K562 (cell line): ENCODE measurements around the gene WIPF1. TPM values are rescaled to one million over a fixed set of nuclear protein-coding genes. Genes with fewer than 3 reads are reported as not detected.

ENCODE experiments used
- ATAC-seq: fragments of 200-7000 bp; cut with Tn5 transposase; 3 replicates; pipeline ENCODE4 v1.9.1; 2020; ENCODE audit warnings: moderate library complexity
- BruUV-seq: library from RNA; stranded (reverse); fragments of 400-500 nt; replicated peaks from 2 replicates; lab custom pipeline; 2021; lab: Mats Ljungman, UMichigan
- CTCF ChIA-PET: fragments of 300-600 bp; formaldehyde crosslinking; extraction: SDS; loops from one replicate; lab custom pipeline; 2021; ENCODE audit warnings: low intra/inter-chr PET ratio; lab: Yijun Ruan, JAX
- POLR2A ChIA-PET: fragments of 300-600, 350-650 bp; sonication (Branson Sonifier 250); formaldehyde crosslinking; extraction: SDS; loops from one replicate; lab custom pipeline; 2021; ENCODE audit warnings: antibody characterized with exemption, inconsistent platforms; lab: Yijun Ruan, JAX
- DNase-seq, 4 experiments: peaks; one replicate each; pipeline versions ENCODE4 v3.0.0 to v3.0.0-alpha.2; 2011 to 2018; ENCODE audit warnings: low spot score in 3 of 4, mixed read lengths in 3 of 4; ENCODE audit errors: extremely low read depth in 1 of 4
- FAIRE-seq: peaks from 2 replicates; lab custom pipeline; 2011; peaks lifted over from hg19 to GRCh38; lab: Jason Lieb, UNC
- H2AFZ ChIP-seq: 2 replicates; pipeline ENCODE4 v1.6.0; 2011; ENCODE audit warnings: low read depth, low read length, control low read depth, inconsistent platforms
- H3K27ac ChIP-seq: fragments of 200-600 bp; 3 replicates; pipeline ENCODE4 v1.8.0; 2011; ENCODE audit warnings: low read depth, mild to moderate bottlenecking, control low read depth, inconsistent platforms, low read length, moderate library complexity, mixed read lengths; ENCODE audit errors: extremely low read depth
- H3K27me3 ChIP-seq, 2 experiments: fragments of 300-600 bp in 1 of 2; 2 replicates in 1 of 2; 3 replicates in 1 of 2; pipeline versions ENCODE4 v1.6.0 to v1.8.0; 2011; ENCODE audit warnings: inconsistent platforms in 2 of 2, low read length in 2 of 2, mild to moderate bottlenecking in 1 of 2, mixed read lengths in 1 of 2, moderate library complexity in 1 of 2; ENCODE audit not compliant: control insufficient read depth in 2 of 2, insufficient read depth in 2 of 2
- H3K36me3 ChIP-seq: fragments of 300-600 bp; 3 replicates; pipeline ENCODE4 v1.8.0; 2011; ENCODE audit warnings: mild to moderate bottlenecking, low read length, inconsistent platforms; ENCODE audit not compliant: control insufficient read depth, insufficient read depth
- H3K4me1 ChIP-seq, 2 experiments: fragments of 200-600 bp in 1 of 2; replicated peaks in 1 of 2; 2 replicates in 1 of 2; 3 replicates in 1 of 2; pipeline versions ENCODE4 v1.5.1 to v1.8.0; 2011; ENCODE audit warnings: inconsistent platforms in 2 of 2, low read length in 2 of 2, mild to moderate bottlenecking in 1 of 2, mixed read lengths in 1 of 2, moderate library complexity in 1 of 2; ENCODE audit not compliant: control insufficient read depth in 2 of 2, insufficient read depth in 2 of 2
- H3K4me2 ChIP-seq: 2 replicates; pipeline ENCODE4 v1.6.1; 2011; ENCODE audit warnings: low read length, control low read depth, inconsistent platforms, mixed read lengths; ENCODE audit not compliant: insufficient read depth
- H3K4me3 ChIP-seq: fragments of 200-600 bp; sonication (generic), shearing (Covaris generic); 2 replicates; pipeline ENCODE4 v1.5.1; 2016; ENCODE audit warnings: control low read depth, inconsistent platforms
- H3K79me2 ChIP-seq: fragments of 200-600 bp; 3 replicates; pipeline ENCODE4 v1.8.0; 2011; ENCODE audit warnings: low read length, inconsistent platforms; ENCODE audit not compliant: control insufficient read depth, insufficient read depth
- H3K9ac ChIP-seq, 2 experiments: 2 replicates each; pipeline versions ENCODE4 v1.6.0 to v1.6.1; 2011; ENCODE audit warnings: low read depth in 2 of 2, low read length in 2 of 2, control low read depth in 1 of 2, inconsistent platforms in 1 of 2, mild to moderate bottlenecking in 1 of 2, mixed read lengths in 1 of 2; ENCODE audit not compliant: insufficient read depth in 1 of 2
- H3K9me1 ChIP-seq: one replicate; pipeline ENCODE4 v1.6.0; 2011; ENCODE audit warnings: inconsistent platforms, mild to moderate bottlenecking, low read length, moderate library complexity; ENCODE audit not compliant: control insufficient read depth, insufficient read depth
- H3K9me3 ChIP-seq: replicated peaks from 2 replicates; pipeline ENCODE4 v1.5.1; 2011; ENCODE audit warnings: low read depth, low read length, inconsistent platforms; ENCODE audit not compliant: control insufficient read depth, insufficient read depth
- H4K20me1 ChIP-seq: replicated peaks from 2 replicates; pipeline ENCODE4 v1.6.1; 2011; ENCODE audit warnings: low read length, inconsistent platforms, mixed read lengths; ENCODE audit not compliant: control insufficient read depth, insufficient read depth
- BCOR ChIP-seq: fragments of 450-650 bp; IDR thresholded peaks from 2 replicates; pipeline ENCODE4 v1.6.1; 2016
- ETV5 ChIP-seq: sonication (generic); formaldehyde crosslinking; IDR thresholded peaks from 2 replicates; pipeline ENCODE4 v1.4.0; 2020; ENCODE audit warnings: low read depth, mild to moderate bottlenecking, missing genetic modification reagents
- FOXA1 ChIP-seq: fragments of 450-650 bp; IDR thresholded peaks from 2 replicates; pipeline ENCODE4 v1.6.1; 2016; ENCODE audit warnings: mild to moderate bottlenecking, borderline replicate concordance
- KDM2B ChIP-seq: fragments of 250-450 bp; sonication (Bioruptor Pico); IDR thresholded peaks from 2 replicates; pipeline ENCODE4 v1.8.0; 2021; ENCODE audit warnings: mild to moderate bottlenecking, moderate library complexity
- MCM7 ChIP-seq, 2 experiments: fragments of 450-650 bp; IDR thresholded peaks; 2 replicates each; pipeline ENCODE4 v1.6.1; 2016 to 2018
- MTA3 ChIP-seq: fragments of 450-650 bp; formaldehyde crosslinking; IDR thresholded peaks from 2 replicates; pipeline ENCODE4 v1.6.1; 2017; ENCODE audit warnings: mild to moderate bottlenecking, borderline replicate concordance
- PRPF4 ChIP-seq: fragments of 200-400 bp; formaldehyde crosslinking; IDR thresholded peaks from one replicate; pipeline ENCODE4 v1.6.1; 2017; ENCODE audit warnings: low read length, low read depth, mild to moderate bottlenecking; ENCODE audit not compliant: insufficient read depth, poor library complexity, severe bottlenecking
- RBM25 ChIP-seq: fragments of 200-400 bp; formaldehyde crosslinking; IDR thresholded peaks from 2 replicates; pipeline ENCODE4 v1.6.1; 2018; ENCODE audit warnings: low read length, low read depth, moderate library complexity; ENCODE audit not compliant: severe bottlenecking
- SFPQ ChIP-seq: fragments of 200-400 bp; formaldehyde crosslinking; IDR thresholded peaks from 2 replicates; pipeline ENCODE4 v1.6.1; 2017; ENCODE audit warnings: mild to moderate bottlenecking, low read depth, low read length, moderate library complexity
- ZBTB8A ChIP-seq: fragments of 450-650 bp; IDR thresholded peaks from 2 replicates; pipeline ENCODE4 v1.6.1; 2018; ENCODE audit warnings: mild to moderate bottlenecking, moderate library complexity; ENCODE audit not compliant: partially characterized antibody
- ZEB2 ChIP-seq: fragments of 450-650 bp; IDR thresholded peaks from 2 replicates; pipeline ENCODE4 v1.6.1; 2016
- WGBS: fragments of 100-300 bp; shearing (Covaris generic); methylation state at CpG from one replicate; pipeline ENCODE4 v1.1.6; 2016; ENCODE audit warnings: low coverage, mixed read lengths; ENCODE audit not compliant: insufficient coverage; ENCODE audit errors: missing lambda C conversion rate; 5-methylcytosine and 5-hydroxymethylcytosine counted together
- in situ Hi-C: fragments of 300-500 bp; cut with MboI; formaldehyde crosslinking; loops from 4 replicates; pipeline ENCODE4 v1.15.0; 2018; ENCODE audit warnings: inconsistent platforms, mixed read lengths
- intact Hi-C: fragments of 100-400 bp; cut with micrococcal nuclease; formaldehyde crosslinking; loops from 2 replicates; pipeline ENCODE4 v1.14.2; 2022
- polyA plus RNA-seq, 8 experiments: library from polyadenylated mRNA; depleted of rRNA in 4 of 8; stranded (reverse) in 5 of 8; unstranded in 3 of 8; fragments of >200 nt; fragmentation: Nextera tagmentation in 2 of 8; fragmentation: Illumina TruSeq in 1 of 8; extraction: Ambion mirVana in 2 of 8; extraction: Trizol in 1 of 8; gene quantifications; 2 replicates each; pipeline versions ENCODE4 v1.2.1 to v1.2.3, GENCODE V29; 2011 to 2014; ENCODE audit warnings: inconsistent platforms in 1 of 8, missing spikeins in 1 of 8
- total RNA-seq, 7 experiments: library from RNA; depleted of rRNA in 6 of 7; stranded (reverse); fragments of >200 nt in 6 of 7; fragmentation: Illumina TruSeq in 2 of 7; extraction: Trizol in 2 of 7; gene quantifications; 2 replicates each; pipeline versions ENCODE4 v1.2.1 to v1.2.3, GENCODE V29; 2011 to 2021; ENCODE audit warnings: low replicate concordance in 1 of 7

Gene WIPF1
- total and polyA plus RNA-seq, 9 of the 15 experiments (the other 6 are each of a cell fraction or from before 2014, with no cell fraction given): 0.54 to 4.9 (median 2.4) TPM

GRCh38 chr2:174511580-174512260, 85.9 kb downstream of the WIPF1 start:
- Histone ChIP-seq H3K9me1 (no peaks in the 10 kb centered on the region), H3K9ac (no peak overlapping the region), H4K20me1 (no peaks in the 10 kb centered on the region), H3K4me1 (no peaks in the 10 kb centered on the region), H3K9me3 (no peaks in the 10 kb centered on the region), H3K4me3 (no peak overlapping the region), H3K36me3 (no peaks in the 10 kb centered on the region), H3K4me2 (no peak overlapping the region), H2AFZ (no peak overlapping the region), H3K27ac (no peak overlapping the region), H3K27me3 (peaks cover 3 to 13% of the 10 kb centered on the region in 2 experiments; a peak in 1 of 5 replicates), H3K79me2 (no peaks in the 10 kb centered on the region)
- no peak for FAIRE-seq
- no peak for ATAC-seq
- intact Hi-C loops: no loop called here
- DNase-seq: no peak
- TF ChIP-seq ZBTB8A: no peak
- TF ChIP-seq SFPQ: no peak
- TF ChIP-seq KDM2B (CRISPR knock-in tag): no peak
- no peak for TF ChIP-seq PRPF4
- peak; percentile 64 for TF ChIP-seq BCOR
- no peak for TF ChIP-seq MCM7 (IDR thresholded peaks at IDR 0.05)
- TF ChIP-seq ZEB2: no peak
- TF ChIP-seq RBM25: peak; percentile 60
- no peak for TF ChIP-seq ETV5 (CRISPR knock-in tag)
- no peak for TF ChIP-seq FOXA1
- no peak for TF ChIP-seq MTA3
- ChIA-PET CTCF (no interaction called here), POLR2A (no interaction called here)
- WGBS: under 1% methylated on average over 5 of the region's 5 CpGs
- no TSS peak for BruUV-seq
- in situ Hi-C loops: no loop called here
